ENCODE measurements around the gene GAREM1.

DNA sequence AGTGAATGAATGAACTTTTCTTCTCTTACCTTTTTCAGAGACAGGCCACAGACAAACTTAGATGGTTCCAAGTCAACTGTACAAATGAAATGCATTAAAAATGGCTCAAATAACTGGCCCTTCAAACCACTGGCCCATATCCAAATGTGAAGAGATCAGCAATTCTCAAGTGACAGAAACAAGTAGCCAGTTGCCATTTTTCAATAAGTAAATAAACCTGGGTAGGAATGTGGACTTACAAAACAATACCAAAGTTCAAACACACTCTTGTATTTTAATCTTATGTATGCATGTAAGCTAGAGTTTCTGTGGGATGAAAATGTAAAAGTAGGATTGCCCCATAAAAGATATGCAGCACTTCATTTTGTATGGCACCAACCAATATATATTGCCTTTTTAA lies 151.6 kb downstream of the GAREM1 start:
- TF ChIP-seq POLR2A (IDR thresholded peaks at IDR 0.05; ENCODE audit: borderline replicate concordance, extremely low read depth, insufficient read depth, insufficient read length) (no peak), TCF7L2 (IDR thresholded peaks at IDR 0.05; ENCODE audit: borderline replicate concordance, extremely low read depth, insufficient read depth, insufficient read length) (no peak)
- TF ChIP-seq, protein P1, sequence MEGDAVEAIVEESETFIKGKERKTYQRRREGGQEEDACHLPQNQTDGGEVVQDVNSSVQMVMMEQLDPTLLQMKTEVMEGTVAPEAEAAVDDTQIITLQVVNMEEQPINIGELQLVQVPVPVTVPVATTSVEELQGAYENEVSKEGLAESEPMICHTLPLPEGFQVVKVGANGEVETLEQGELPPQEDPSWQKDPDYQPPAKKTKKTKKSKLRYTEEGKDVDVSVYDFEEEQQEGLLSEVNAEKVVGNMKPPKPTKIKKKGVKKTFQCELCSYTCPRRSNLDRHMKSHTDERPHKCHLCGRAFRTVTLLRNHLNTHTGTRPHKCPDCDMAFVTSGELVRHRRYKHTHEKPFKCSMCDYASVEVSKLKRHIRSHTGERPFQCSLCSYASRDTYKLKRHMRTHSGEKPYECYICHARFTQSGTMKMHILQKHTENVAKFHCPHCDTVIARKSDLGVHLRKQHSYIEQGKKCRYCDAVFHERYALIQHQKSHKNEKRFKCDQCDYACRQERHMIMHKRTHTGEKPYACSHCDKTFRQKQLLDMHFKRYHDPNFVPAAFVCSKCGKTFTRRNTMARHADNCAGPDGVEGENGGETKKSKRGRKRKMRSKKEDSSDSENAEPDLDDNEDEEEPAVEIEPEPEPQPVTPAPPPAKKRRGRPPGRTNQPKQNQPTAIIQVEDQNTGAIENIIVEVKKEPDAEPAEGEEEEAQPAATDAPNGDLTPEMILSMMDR (IDR thresholded peaks at IDR 0.05 in 2 of 3, conservative IDR thresholded peaks at IDR 0.05 in 1 of 3; ENCODE audit: borderline replicate concordance in 1 of 3, insufficient read depth in 1 of 3, low read depth in 2 of 3, low read length in 2 of 3) = no peak

Data from HCT116 (cell line).